Endometrium (tissue), 2 donors: Measurements from ENCODE around the gene INPP5D.
"Not testable (repeated sequence)": the region's sequence is repeated elsewhere in the genome, so short reads cannot be mapped to it uniquely, and the experiment has no call there.

Experiments used
- FAIRE-seq: peaks from 2 replicates; lab custom pipeline; 2012; peaks lifted over from hg19 to GRCh38; lab: Jason Lieb, UNC
- donor health status: control.
- donor health status: control.

The INPP5D gene

GRCh38 chr2:233146194-233146593, 86.1 kb downstream of the INPP5D start:
- FAIRE-seq = no peak

GRCh38 chr2:233147136-233147828, 87.1 kb downstream of the INPP5D start:
- no peak for FAIRE-seq

GRCh38 chr2:233147829-233148167, 87.7 kb downstream of the INPP5D start:
- FAIRE-seq = no peak

GRCh38 chr2:233148354-233148753, 88.2 kb downstream of the INPP5D start:
- no peak for FAIRE-seq

GRCh38 chr2:233152541-233152940, 92.4 kb downstream of the INPP5D start:
- FAIRE-seq = no peak

- no peak for FAIRE-seq
Measured at GRCh38 chr2:233153146-233153798, 93.1 kb downstream of the INPP5D start.

GRCh38 chr2:233156001-233156400, 95.9 kb downstream of the INPP5D start:
- no peak for FAIRE-seq

- not testable (repeated sequence) for FAIRE-seq
Measured at GRCh38 chr2:233156461-233156860, 96.3 kb downstream of the INPP5D start.

- FAIRE-seq = no peak
Measured at GRCh38 chr2:233161730-233162129, 101.6 kb downstream of the INPP5D start.

- FAIRE-seq = no peak
Measured at GRCh38 chr2:233162770-233163169, 102.6 kb downstream of the INPP5D start.

GRCh38 chr2:233163486-233164103, 103.5 kb downstream of the INPP5D start:
- no peak for FAIRE-seq

- FAIRE-seq = no peak
Measured at GRCh38 chr2:233164128-233164635, 104.0 kb downstream of the INPP5D start.

GRCh38 chr2:233164967-233165366, 104.8 kb downstream of the INPP5D start:
- no peak for FAIRE-seq

GRCh38 chr2:233165543-233165894, 105.4 kb downstream of the INPP5D start:
- FAIRE-seq = no peak

- FAIRE-seq = no peak
Measured at GRCh38 chr2:233165895-233166661, 105.9 kb downstream of the INPP5D start.

GRCh38 chr2:233168445-233168844, 108.3 kb downstream of the INPP5D start:
- FAIRE-seq = no peak

GRCh38 chr2:233168919-233169318, 108.8 kb downstream of the INPP5D start:
- FAIRE-seq = no peak

GRCh38 chr2:233171344-233171743, 111.2 kb downstream of the INPP5D start:
- no peak for FAIRE-seq

GRCh38 chr2:233173115-233173514, 113.0 kb downstream of the INPP5D start:
- FAIRE-seq = no peak

GRCh38 chr2:233174137-233174536, 114.0 kb downstream of the INPP5D start:
- no peak for FAIRE-seq

GRCh38 chr2:233178994-233179847, 119.1 kb downstream of the INPP5D start:
- FAIRE-seq = no peak
